HuH-7.5 (cell line): ENCODE measurements around the gene ZP2.
"Not testable (repeated sequence)": the region's sequence is repeated elsewhere in the genome, so short reads cannot be mapped to it uniquely, and the experiment has no call there.

Experiments used
- DNase-seq: peaks from one replicate; pipeline ENCODE4 v3.0.0; 2011; ENCODE audit warnings: low spot score

Gene ZP2

GRCh38 chr16:21214086-21214485 lies 2.7 kb upstream of the ZP2 start:
- no peak for DNase-seq

GRCh38 chr16:21208446-21209230 lies 2.7 kb downstream of the ZP2 start:
- DNase-seq = no peak

GRCh38 chr16:21206550-21206949 lies 4.8 kb downstream of the ZP2 start:
- DNase-seq = no peak

- no peak for DNase-seq
Measured at GRCh38 chr16:21205303-21205702, 6.1 kb downstream of the ZP2 start.

- DNase-seq = no peak
Measured at GRCh38 chr16:21203155-21203797, 8.1 kb downstream of the ZP2 start.

GRCh38 chr16:21199607-21200218 lies 11.7 kb downstream of the ZP2 start:
- DNase-seq = no peak

GRCh38 chr16:21197621-21198020 lies 13.8 kb downstream of the ZP2 start:
- DNase-seq = no peak

- DNase-seq = no peak
Measured at GRCh38 chr16:21197112-21197511, 14.3 kb downstream of the ZP2 start.

GRCh38 chr16:21195330-21195729 lies 16.0 kb downstream of the ZP2 start:
- not testable (repeated sequence) for DNase-seq

- DNase-seq = no peak
Measured at GRCh38 chr16:21194771-21195301, 16.5 kb downstream of the ZP2 start.

- DNase-seq = no peak
Measured at GRCh38 chr16:21192991-21193390, 18.4 kb downstream of the ZP2 start.

GRCh38 chr16:21190599-21190998 lies 20.8 kb downstream of the ZP2 start:
- DNase-seq = no peak

GRCh38 chr16:21190013-21190412 lies 21.4 kb downstream of the ZP2 start:
- DNase-seq = no peak

GRCh38 chr16:21189311-21189710 lies 22.1 kb downstream of the ZP2 start:
- DNase-seq = no peak

GRCh38 chr16:21186326-21186691 lies 25.1 kb downstream of the ZP2 start:
- DNase-seq = no peak

- no peak for DNase-seq
Measured at GRCh38 chr16:21185659-21186325, 25.6 kb downstream of the ZP2 start.

- DNase-seq = no peak
Measured at GRCh38 chr16:21184834-21185233, 26.5 kb downstream of the ZP2 start.

GRCh38 chr16:21183995-21184394 lies 27.4 kb downstream of the ZP2 start:
- no peak for DNase-seq

- no peak for DNase-seq
Measured at GRCh38 chr16:21179983-21180365, 31.4 kb downstream of the ZP2 start.

- no peak for DNase-seq
Measured at GRCh38 chr16:21179126-21179982, 32.0 kb downstream of the ZP2 start.

GRCh38 chr16:21175397-21175796 lies 36.0 kb downstream of the ZP2 start:
- no peak for DNase-seq

GRCh38 chr16:21172650-21173049 lies 38.7 kb downstream of the ZP2 start:
- DNase-seq = no peak
